Adrenal gland (tissue), 5 donors: Measurements from ENCODE around the gene RPP40.

ENCODE experiments used
- POLR2A ChIP-seq, 2 donors: fragments of 450-650 bp; IDR thresholded peaks; one replicate each; pipeline ENCODE4 v1.6.1; 2017; ENCODE audit warnings: antibody characterized with exemption in 2 of 2, mild to moderate bottlenecking in 2 of 2, moderate library complexity in 1 of 2
- TF ChIP-seq, protein P1 (sequence below), 6 experiments: fragments of 450-650 bp in 4 of 6; fragments of 200-600 bp in 2 of 6; sonication (generic) in 1 of 6; IDR thresholded peaks; 1 replicate in 5 of 6; 2 replicates in 1 of 6; pipeline versions ENCODE4 v1.5.1 to v1.8.0; 2016 to 2021; ENCODE audit warnings: antibody characterized with exemption in 6 of 6, mild to moderate bottlenecking in 2 of 6, moderate library complexity in 1 of 6
- donor health status: DM: no; HTN: no; CAD: no.

DNA sequence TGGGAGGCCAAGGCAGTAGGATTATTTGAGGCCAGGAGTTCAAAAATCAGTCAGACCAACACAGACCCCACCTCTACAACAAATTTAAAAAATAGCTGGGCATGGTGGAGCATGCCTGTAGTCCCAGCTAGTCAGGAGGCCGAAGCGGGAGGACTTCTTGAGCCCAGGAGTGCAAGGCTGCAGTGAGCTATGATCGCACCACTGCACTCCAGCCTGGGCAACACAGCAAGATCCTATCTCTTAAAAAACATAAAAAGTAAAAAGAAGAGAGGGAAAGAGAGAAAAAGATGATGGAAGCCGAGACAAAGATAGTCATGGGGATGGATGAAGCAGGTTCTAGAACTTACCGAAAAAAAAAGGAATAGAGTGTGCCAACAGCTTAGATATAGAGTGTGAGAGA lies 25.8 kb upstream of the RPP40 start:
- TF ChIP-seq, protein P1, sequence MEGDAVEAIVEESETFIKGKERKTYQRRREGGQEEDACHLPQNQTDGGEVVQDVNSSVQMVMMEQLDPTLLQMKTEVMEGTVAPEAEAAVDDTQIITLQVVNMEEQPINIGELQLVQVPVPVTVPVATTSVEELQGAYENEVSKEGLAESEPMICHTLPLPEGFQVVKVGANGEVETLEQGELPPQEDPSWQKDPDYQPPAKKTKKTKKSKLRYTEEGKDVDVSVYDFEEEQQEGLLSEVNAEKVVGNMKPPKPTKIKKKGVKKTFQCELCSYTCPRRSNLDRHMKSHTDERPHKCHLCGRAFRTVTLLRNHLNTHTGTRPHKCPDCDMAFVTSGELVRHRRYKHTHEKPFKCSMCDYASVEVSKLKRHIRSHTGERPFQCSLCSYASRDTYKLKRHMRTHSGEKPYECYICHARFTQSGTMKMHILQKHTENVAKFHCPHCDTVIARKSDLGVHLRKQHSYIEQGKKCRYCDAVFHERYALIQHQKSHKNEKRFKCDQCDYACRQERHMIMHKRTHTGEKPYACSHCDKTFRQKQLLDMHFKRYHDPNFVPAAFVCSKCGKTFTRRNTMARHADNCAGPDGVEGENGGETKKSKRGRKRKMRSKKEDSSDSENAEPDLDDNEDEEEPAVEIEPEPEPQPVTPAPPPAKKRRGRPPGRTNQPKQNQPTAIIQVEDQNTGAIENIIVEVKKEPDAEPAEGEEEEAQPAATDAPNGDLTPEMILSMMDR (IDR thresholded peaks at IDR 0.05) = no peak
- TF ChIP-seq POLR2A (IDR thresholded peaks at IDR 0.05) = no peak
